Raji (cell line): ENCODE measurements around the gene FBLIM1.

Experiments
- POLR2A ChIP-seq: IDR thresholded peaks from 2 replicates; pipeline ENCODE4 v1.6.1; 2011; ENCODE audit warnings: low read depth, low read length, control low read depth; ENCODE audit not compliant: insufficient read depth

FBLIM1 gene

GRCh38 chr1:15767941-15768340 is 9.3 kb downstream of the FBLIM1 start:
- no peak for TF ChIP-seq POLR2A

- TF ChIP-seq POLR2A = no peak
Measured at GRCh38 chr1:15768388-15768787, 9.8 kb downstream of the FBLIM1 start.

GRCh38 chr1:15770313-15770962 is 11.8 kb downstream of the FBLIM1 start:
- no peak for TF ChIP-seq POLR2A

GRCh38 chr1:15771836-15772515 is 13.4 kb downstream of the FBLIM1 start:
- no peak for TF ChIP-seq POLR2A

- no peak for TF ChIP-seq POLR2A
Measured at GRCh38 chr1:15775706-15776105, 17.1 kb downstream of the FBLIM1 start.

GRCh38 chr1:15777909-15778707 is 19.5 kb downstream of the FBLIM1 start:
- TF ChIP-seq POLR2A = no peak

- no peak for TF ChIP-seq POLR2A
Measured at GRCh38 chr1:15785683-15786082, 27.1 kb downstream of the FBLIM1 start.

GRCh38 chr1:15786581-15786980 is 28.0 kb downstream of the FBLIM1 start:
- TF ChIP-seq POLR2A = no peak

GRCh38 chr1:15788624-15789301 is 30.2 kb downstream of the FBLIM1 start:
- no peak for TF ChIP-seq POLR2A

GRCh38 chr1:15796086-15796462 is 37.5 kb downstream of the FBLIM1 start:
- TF ChIP-seq POLR2A = no peak

- TF ChIP-seq POLR2A = no peak
Measured at GRCh38 chr1:15797614-15798390, 39.2 kb downstream of the FBLIM1 start.

- no peak for TF ChIP-seq POLR2A
Measured at GRCh38 chr1:15799004-15799867, 40.6 kb downstream of the FBLIM1 start.

- no peak for TF ChIP-seq POLR2A
Measured at GRCh38 chr1:15799928-15800835, 41.6 kb downstream of the FBLIM1 start.
